Limb (tissue), 2 donors: ENCODE results near the gene SYT1.
"Not testable (repeated sequence)": the region's sequence is repeated elsewhere in the genome, so short reads cannot be mapped to it uniquely, and the experiment has no call there.

Experiments used
- DNase-seq, 2 donors: peaks; one replicate each; pipeline ENCODE4 v3.0.0-alpha.2; 2016; ENCODE audit errors: extremely low spot score in 2 of 2

SYT1 gene

DNA sequence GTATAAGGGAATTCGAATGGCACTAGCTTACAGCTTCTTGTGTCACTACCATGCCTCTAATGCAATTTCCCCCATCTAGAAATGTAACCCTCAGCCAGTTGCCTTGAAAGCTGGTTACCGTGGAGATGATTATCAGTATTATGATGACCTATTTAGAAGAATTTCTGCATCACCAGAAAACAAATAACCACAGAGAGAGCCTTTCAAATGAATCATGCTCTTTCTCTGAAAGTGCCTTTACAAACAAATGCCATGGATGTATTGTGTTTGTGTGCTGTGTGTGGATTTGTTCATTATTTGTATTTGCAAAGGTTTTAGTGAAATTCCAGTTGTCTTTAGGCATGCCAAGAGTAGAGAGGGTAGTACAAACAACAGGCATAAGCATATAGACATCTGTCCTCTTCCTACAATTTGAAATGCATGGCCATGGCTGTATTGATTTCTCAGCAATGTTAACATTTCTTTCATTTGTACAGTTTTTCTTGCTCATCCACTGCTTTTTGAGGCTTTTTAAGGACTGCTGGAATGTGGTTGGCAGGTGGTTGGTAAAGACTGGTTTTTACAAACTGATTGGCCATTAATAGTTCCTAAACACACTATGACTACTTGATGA is 559.6 kb downstream of the SYT1 start:
- no peak for DNase-seq

DNA sequence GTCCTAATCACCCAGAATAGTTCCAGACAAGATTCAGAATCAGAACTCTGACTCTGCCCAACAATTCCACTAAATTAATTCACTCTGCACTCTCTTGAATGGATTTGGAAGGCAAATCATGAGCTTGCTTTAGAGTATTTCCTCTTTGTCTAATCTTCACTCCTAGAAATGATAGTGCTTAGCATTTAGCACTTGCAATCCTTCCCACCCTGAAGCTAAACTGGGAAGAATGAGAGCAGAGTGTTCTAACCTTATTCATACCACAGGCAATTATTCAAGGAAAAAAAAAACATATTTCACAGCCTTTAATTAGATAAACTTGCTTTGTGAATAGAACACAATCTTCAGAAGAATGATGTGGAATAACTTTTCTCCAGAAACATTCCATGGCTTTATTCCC is 561.5 kb downstream of the SYT1 start:
- DNase-seq = no peak

DNA sequence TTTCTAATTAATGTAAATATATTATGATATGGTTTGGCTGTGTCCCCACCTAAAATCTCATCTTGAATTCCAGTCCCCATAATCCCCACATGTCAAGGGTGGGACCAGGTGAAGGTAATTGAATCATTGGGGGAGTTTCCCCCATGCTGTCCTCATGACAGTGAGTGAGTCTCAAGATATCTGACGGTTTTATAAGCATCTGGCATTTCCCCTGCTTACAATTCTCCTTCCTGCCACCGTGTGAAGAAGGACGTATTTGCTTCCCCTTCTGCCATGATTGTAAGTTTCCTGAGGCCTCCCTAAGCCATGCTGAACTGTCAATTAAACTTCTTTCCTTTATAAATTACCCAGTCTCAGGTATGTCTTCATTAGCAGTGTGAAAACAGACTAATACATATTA is 562.2 kb downstream of the SYT1 start:
- DNase-seq = not testable (repeated sequence)

DNA sequence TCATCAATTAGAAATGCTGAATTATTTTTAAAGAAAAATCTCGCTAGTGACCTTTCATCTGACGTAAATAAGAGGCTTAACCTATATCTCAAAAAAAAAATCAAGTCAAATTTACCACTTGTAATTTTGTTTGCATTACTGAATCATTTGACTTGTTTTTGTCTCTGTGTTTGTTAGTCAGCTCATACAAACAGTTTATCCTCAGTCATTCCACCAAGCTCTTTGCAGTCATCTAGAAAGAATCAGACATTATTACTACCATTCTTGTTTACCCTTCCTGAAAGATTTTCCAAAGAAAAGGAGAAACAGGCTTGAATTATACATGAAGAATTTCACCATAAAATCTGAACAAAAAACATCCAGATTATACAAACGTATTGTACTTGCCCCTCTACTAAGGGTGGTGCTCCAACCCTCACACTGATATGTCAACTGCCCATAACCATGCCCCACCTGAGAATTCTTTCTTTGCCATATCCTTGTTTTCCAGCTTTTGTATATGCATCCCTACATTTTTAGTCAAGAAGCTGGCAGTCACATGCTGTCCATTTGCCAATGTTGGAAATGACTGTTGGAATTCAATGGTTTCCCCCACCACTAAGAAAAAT is 569.0 kb downstream of the SYT1 start:
- DNase-seq = no peak

DNA sequence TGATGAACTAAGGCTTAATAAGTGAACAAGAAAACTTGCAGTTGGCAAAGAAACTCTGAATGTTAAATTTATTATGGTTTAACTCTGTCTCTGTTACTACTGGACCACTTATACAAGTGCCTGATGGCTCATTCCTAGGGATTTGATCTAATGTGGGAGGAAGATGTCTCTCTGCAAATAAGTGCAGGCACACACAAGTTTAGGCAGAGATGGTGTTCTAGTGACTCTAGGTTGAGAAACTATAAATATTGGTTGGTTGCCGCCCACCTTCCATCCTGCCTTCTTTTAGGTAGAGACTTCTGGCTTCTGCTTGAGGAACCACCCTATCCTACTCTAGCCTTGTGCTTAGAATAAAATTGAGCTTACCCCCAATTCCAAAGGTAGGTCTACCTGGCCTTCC is 570.0 kb downstream of the SYT1 start:
- DNase-seq = no peak

DNA sequence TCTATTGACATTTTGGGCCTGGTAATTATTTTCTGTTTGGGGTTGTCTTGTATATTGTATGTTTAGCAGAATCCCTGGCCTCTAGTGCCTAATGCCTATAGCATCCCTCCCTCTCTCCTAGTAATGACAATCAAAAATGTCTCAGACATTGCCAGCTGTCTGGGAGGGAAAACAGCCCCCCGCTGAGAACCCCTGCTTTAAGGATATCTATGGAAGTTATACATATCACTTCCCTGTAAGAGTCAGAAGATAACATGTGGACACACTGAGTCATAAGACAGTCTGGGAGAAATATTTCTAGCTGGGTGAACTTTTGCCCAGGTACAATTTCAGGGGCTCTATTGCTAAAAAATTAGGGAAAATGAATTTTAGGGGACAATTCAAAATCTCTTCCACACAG is 571.2 kb downstream of the SYT1 start:
- DNase-seq = no peak

DNA sequence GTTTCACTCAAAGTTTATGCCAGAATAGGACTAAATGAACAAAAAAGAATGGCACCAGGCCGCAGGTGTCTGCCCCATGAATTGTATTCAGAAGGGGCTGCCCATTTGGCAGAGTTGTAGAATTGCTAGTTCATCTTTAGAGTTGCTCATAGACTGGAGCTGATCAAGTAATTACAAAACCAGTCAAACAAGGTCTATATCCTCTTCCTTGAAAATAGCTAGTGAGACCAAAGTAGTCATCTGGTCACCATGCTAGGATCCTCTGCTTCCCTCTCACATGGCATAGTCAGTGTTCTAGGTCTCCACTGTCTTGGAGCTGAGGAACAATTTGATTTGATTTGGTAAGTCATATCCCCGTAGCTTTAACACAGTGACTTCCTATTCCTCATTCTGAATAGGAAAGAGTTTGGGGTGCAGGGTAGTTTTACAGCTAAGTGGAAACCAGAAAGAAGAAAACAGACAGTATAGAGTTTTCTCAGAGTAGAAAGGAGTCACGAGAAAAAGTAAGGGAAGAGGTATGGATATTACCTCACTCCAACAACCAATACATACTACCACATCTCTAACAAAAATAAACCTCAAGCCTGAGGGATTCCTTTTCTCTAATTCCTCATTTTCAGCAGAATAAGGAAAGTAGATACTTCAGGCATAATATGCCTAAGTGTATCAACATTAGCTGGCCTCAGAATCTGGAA is 574.1 kb downstream of the SYT1 start:
- DNase-seq = no peak

DNA sequence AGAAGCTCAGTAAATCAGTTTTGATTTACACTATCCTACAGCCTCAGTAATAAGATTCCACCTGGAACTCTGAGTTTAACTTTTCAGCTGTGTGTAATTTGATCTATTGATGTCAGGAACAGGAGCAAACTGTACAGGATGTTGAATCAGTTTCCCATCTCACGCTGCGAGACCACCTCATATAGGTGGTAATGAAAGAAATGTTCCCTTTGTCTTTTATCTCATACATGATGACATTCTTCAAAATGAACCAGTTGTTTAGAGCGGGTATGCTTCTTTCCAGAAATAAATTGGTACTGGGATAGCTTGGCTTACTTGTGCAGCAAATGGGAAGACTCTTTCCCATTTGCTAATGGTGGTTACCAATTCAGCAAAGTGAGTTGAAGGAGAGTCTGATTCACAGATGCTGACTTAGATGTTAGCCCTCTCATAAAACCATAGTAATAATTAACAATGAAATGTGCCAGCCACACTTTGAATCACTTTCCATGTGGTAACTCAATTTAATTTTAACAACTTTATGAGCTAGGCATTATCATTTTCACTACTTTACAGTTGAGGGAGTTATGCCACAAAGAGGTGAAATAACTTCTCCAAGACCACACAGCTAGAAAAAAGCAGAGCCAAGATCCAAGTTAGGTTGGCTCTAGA is 574.7 kb downstream of the SYT1 start:
- no peak for DNase-seq

DNA sequence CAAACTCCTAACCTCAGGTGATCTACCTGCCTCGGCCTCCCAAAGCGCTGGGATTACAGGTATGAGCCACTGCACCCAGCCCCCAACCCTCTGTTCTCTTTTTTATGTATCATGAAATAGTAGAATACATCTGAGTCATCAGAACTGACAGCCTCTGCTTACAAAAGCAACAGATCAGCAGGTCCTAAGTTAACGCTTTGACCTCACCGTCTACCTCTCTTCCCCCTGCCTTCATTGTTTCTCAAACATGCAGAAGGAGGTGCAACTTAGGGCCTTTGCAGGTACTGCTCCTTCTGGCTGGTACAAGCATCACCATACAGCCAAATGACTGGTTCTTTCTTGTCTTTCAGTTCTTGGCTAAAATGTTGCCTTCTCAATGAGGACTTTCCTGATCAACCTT is 577.0 kb downstream of the SYT1 start:
- no peak for DNase-seq

DNA sequence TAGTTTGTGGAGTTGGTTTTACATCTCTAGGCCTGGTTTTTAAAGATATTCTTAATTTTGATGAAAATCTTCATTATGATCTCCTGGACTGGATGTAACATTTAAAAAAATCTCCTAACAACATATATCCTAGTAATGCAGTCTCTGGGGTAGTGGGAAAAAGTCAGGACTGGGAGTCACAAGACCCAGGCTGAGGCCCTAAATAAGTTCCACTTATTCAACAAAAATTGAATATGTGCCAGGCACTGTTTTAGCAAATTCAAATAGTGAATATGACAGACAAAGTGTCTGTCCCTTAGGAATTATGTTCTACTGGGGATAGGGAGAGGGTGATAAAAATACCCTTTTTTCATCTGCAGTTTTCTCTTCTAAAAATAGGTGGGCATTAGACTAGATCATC is 577.8 kb downstream of the SYT1 start:
- no peak for DNase-seq

DNA sequence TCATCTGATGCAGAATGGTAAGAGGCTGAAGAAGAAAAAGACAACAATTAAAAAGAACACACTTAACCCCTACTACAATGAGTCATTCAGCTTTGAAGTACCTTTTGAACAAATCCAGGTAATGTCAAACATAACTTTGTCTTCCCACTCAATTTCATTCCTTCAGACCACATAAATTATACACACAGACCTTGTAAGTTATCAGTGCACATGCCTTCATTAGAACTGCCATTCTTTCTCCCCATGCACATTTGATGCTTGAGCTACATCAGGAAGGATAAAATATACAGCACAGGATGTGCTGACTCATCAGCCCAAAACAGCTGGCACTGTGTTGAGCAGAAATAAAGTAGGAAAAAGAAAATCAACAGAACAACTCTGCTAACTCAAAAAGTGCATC is 579.5 kb downstream of the SYT1 start:
- no peak for DNase-seq

DNA sequence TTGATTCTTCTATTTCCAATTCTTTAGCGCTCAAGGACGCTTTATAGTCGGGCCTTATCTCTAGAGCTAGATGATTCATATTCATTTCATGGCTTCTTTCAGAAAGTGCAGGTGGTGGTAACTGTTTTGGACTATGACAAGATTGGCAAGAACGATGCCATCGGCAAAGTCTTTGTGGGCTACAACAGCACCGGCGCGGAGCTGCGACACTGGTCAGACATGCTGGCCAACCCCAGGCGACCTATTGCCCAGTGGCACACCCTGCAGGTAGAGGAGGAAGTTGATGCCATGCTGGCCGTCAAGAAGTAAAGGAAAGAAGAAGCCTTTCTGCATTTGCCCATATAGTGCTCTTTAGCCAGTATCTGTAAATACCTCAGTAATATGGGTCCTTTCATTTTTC is 584.2 kb downstream of the SYT1 start:
- no peak for DNase-seq

DNA sequence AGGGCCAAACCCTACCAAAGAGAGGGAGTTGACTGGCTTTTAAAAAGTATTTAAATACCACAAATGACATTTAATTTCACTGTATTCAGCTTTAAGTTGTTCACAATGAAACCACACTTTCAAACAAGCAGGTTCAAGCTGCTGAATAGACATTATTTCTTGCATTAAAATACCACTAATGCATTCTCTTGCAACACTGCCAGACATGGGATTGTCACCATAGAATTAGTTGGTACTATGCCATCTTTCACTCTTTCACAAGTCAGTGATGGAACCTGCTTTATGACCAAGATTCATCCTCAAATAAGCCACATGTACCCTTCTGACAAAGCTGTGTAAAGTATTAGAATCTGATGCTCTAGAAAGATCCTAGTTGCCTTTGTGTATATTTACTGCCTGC is 586.8 kb downstream of the SYT1 start:
- no peak for DNase-seq

DNA sequence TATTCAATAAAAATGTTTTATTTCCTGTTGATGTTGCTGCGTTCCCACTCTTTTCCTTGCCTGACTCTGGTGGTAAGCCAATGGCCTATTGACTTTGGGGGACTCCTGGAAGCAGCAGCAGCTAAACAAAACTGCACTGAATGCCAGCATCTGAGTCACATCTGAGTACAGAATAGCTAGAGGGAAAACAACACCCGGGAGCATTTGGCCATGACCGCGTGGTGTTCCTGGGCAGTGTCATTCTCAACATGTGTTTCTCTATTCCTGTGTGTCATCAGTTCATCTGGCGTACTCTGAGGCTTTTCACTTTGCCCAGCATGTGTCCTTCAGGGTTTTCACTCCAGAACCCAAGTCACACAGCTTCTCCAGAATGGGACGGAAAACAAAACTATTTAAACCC is 587.4 kb downstream of the SYT1 start:
- no peak for DNase-seq

DNA sequence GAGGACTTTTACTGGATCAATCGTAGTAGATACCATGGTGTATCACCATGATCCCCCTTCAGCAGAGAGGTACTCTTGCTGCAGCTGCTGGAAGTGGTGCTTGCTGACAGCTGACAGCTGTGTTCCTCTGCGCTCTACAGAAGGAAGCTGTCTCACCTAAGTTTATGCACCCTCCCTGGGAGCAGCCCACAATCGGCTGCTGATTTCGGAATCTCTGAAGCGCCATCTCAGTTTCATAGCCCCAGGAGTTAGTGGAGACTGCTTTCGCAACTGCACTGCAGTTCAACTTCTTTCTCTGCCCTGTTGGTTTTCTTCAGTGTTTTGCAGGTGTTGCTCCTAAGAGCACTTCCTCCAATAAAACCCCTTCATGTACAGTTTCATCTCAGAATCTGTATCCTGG is 588.3 kb downstream of the SYT1 start:
- no peak for DNase-seq

DNA sequence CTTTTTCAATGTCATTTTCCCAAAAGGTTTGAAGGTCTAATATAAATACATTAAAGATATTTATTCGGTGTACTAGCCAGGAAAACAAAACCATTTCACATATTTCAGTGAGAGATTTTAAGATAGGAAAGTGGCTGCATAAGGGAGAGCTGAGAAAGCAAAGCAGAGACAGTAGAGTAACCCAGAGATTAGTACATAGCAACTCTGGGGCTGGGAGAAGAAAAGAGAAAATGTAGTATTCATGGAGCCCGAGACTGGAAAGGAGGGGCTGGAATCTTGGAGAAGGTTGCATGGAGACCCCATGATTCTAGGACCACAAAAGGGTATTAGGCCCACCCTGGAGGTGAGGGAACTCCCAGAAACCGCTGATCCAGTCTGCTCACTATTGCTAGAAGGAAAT is 589.2 kb downstream of the SYT1 start:
- DNase-seq = no peak

DNA sequence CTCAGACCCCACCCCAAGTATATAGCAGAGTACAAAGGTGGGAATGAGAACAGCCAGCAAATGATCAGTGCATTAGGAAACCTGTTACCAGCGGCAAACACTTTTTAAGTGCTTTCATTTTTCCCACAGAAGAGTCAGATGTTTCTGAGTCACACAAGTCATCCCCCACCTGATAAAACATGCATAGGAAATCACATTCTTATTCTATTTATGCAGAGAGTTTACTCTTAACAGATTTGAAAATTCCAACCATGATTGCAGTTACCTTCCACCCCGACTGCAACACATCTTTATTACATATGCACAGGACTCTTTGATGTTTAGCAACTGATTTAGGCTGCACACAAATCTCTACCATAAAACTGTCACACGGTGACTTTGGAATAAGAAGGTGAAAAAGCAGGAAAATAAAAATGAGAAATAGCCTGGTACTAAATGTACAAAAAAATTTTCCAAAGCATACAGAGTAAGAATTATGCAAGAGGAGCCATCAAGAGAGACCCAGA is 589.8 kb downstream of the SYT1 start:
- no peak for DNase-seq

DNA sequence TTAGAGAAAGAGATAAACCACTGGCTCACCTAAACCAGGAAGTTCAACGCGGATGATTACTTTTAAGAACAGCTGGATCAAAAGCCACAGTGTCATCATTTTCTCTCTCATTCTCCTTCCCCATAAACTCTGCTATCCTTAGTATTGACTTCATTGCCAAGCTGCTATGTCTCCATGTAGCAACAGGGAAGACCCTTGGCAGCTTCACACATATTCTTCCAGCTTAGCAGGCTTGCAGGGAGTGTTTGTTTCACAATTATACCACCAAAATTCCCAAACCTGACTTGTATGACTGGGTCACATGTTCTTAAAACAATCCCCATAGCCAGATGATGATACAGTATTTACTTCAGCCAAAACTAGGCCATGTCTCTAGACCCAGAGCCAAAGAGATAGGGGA is 590.7 kb downstream of the SYT1 start:
- DNase-seq = no peak

DNA sequence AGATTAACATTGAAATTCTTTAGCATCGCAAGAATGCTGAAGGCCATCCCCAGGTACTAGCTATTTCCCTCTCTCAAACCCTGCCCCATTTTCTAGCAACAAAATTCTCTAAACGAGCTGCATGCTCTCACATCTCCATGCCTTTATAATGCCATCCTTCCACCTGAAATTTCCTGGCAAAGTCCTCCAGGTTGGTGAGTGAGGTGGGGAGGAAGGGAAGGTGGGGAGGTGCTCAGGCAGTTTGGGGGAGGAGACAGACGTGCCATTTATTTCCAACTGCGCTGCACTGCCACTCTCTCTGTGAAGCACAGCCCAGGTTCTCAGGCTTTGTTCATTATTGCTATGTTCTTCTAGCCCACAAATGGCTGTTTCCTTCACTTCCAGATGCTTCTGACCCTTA is 617.7 kb downstream of the SYT1 start:
- DNase-seq = no peak

DNA sequence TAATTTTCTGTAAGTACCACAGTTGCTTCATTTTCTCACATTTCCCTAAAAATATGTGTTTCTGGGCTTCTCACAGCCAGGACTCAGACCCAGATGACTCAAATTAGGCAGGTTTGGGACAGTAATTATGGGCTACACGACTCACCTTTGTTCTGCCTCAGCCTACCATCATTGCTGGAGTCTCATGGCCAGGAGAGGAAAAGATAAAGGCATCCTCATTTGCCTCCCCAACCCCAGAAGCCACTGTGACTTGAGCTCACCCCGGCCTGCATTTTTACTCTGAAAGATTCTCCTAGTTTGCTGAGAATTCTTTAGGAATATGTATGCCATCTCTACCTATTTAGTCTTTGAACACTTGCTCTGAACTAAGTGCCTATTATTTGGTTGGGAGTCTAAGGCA is 618.3 kb downstream of the SYT1 start:
- DNase-seq = no peak

DNA sequence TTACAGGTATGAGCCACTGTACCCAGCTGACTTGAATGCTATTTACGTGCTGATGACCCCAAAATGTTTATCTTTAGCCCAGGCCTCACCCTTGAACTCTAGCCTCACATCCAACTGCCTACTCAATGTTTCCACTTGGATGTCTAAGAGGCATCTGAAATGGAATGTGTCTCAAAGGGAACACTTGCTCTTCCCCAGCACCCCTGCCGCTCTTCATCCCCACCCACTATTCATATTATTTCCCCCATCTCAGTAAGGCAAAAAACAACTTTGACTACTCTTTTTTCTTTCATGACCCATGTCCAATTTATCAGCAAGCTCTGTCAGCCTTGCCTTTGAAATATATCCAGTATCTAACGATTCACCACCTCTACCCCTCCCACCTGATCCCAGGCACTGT is 621.6 kb downstream of the SYT1 start:
- DNase-seq = no peak

DNA sequence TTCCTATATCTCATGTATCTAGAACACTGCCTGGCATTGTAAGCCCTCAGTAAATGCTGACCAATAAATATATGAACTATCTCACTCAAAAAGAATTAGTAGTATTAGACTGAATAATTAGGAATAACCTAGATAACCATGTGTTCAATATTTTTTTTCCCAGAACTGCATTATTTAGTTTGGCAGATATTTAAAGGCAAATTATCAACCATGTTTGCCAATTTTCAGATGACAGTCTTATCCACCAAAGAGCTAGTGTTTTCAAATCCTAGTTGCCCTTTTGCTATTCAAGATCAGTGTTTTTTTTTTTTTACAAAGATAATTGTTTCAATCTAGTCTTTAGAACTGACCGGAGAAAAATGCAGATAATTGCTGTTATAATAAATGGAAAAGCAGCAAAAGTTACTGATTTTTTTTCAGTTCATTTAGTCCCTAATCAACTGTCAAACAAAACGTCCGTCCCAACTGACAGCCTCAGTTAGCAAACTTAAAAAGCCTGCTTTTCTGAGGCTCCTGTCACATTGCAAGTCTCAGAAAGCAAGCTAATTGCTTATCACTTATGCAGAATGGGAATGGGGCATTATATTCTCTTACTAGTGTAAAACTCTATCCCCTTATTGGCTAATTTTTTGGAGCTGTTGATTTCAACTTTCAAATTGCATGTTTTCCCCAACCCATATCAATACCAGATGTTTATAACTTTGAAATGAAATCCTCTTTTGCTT is 623.0 kb downstream of the SYT1 start:
- DNase-seq = no peak
